Measurements from ENCODE around the gene ADPRM. TPM values are rescaled to one million over a fixed set of nuclear protein-coding genes. Genes with fewer than 3 reads are reported as not detected.

The ADPRM gene
- total RNA-seq, 1 donor from 2014 or later = 8.9 TPM

GRCh38 chr17:10724546-10725195, 27.3 kb downstream of the ADPRM start:
- Mint-ChIP-seq H3K4me1 (no peaks in the 10 kb centered on the region), H3K27ac (no peak overlapping the region), H3K9me3 (no peaks in the 10 kb centered on the region), H3K27me3 (ENCODE audit: insufficient read depth, low read depth) (peaks cover 2% of the 10 kb centered on the region), H3K36me3 (no peaks in the 10 kb centered on the region), H3K4me3 (no peak overlapping the region)
- no peak overlapping the region for H3K4me3 ChIP-seq
- H3K9me3 ChIP-seq (ENCODE audit: low read depth) = no peaks in the 10 kb centered on the region
- peaks cover 10% of the 10 kb centered on the region for H3K27me3 ChIP-seq
- H3K27ac ChIP-seq = no peak overlapping the region
- no peak overlapping the region for H3K9ac ChIP-seq
- no peak overlapping the region for H2AFZ ChIP-seq (replicated peaks)
- H3K36me3 ChIP-seq = no peaks in the 10 kb centered on the region
- H3K79me2 ChIP-seq (ENCODE audit: low read depth) = no peaks in the 10 kb centered on the region
- H3K4me2 ChIP-seq = no peak overlapping the region
- no peaks in the 10 kb centered on the region for H4K20me1 ChIP-seq (ENCODE audit: low read depth)
- H3K4me1 ChIP-seq = no peaks in the 10 kb centered on the region
- TF ChIP-seq, protein P1, sequence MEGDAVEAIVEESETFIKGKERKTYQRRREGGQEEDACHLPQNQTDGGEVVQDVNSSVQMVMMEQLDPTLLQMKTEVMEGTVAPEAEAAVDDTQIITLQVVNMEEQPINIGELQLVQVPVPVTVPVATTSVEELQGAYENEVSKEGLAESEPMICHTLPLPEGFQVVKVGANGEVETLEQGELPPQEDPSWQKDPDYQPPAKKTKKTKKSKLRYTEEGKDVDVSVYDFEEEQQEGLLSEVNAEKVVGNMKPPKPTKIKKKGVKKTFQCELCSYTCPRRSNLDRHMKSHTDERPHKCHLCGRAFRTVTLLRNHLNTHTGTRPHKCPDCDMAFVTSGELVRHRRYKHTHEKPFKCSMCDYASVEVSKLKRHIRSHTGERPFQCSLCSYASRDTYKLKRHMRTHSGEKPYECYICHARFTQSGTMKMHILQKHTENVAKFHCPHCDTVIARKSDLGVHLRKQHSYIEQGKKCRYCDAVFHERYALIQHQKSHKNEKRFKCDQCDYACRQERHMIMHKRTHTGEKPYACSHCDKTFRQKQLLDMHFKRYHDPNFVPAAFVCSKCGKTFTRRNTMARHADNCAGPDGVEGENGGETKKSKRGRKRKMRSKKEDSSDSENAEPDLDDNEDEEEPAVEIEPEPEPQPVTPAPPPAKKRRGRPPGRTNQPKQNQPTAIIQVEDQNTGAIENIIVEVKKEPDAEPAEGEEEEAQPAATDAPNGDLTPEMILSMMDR (IDR thresholded peaks at IDR 0.05) = no peak
- no peak for TF ChIP-seq EZH2phosphoT487 (IDR thresholded peaks at IDR 0.05)
- H3F3A ChIP-seq (ENCODE audit: low read depth) = peaks cover 10% of the 10 kb centered on the region
- no peak for DNase-seq (ENCODE audit: low spot score)

- peaks cover 15% of the 10 kb centered on the region for H3F3A ChIP-seq (ENCODE audit: low read depth)
- H3K4me1 Mint-ChIP-seq = peaks cover 4% of the 10 kb centered on the region
- no peak overlapping the region for H2AFZ ChIP-seq (replicated peaks)
These were observed 27.9 kb downstream of the ADPRM start for GRCh38 chr17:10725262-10725661.

GRCh38 chr17:10726196-10726595, 28.8 kb downstream of the ADPRM start:
- H3K4me3 Mint-ChIP-seq = no peak overlapping the region

More at GRCh38 chr17:10725262-10725661, 27.9 kb downstream of the ADPRM start:
- no peak overlapping the region for H3K9ac ChIP-seq
- no peak for DNase-seq (ENCODE audit: low spot score)
- Mint-ChIP-seq H3K9me3 (no peaks in the 10 kb centered on the region), H3K36me3 (no peaks in the 10 kb centered on the region), H3K27me3 (ENCODE audit: insufficient read depth, low read depth) (peaks cover 3% of the 10 kb centered on the region), H3K4me3 (no peak overlapping the region), H3K27ac (peak overlapping the region; percentile 65)
- H3K27me3 ChIP-seq = peaks cover 14% of the 10 kb centered on the region
- TF ChIP-seq EZH2phosphoT487 (IDR thresholded peaks at IDR 0.05) = no peak
- TF ChIP-seq, protein P1 (IDR thresholded peaks at IDR 0.05) = no peak
- TF ChIP-seq EZH2 (IDR thresholded peaks at IDR 0.05) = no peak
- no peak overlapping the region for H3K4me3 ChIP-seq
- H4K20me1 ChIP-seq (ENCODE audit: low read depth) = no peaks in the 10 kb centered on the region
- H3K36me3 ChIP-seq = no peaks in the 10 kb centered on the region
- no peak overlapping the region for H3K4me2 ChIP-seq
- H3K79me2 ChIP-seq (ENCODE audit: low read depth) = no peaks in the 10 kb centered on the region
- no peaks in the 10 kb centered on the region for H3K4me1 ChIP-seq
- H3K27ac ChIP-seq = no peak overlapping the region
- no peaks in the 10 kb centered on the region for H3K9me3 ChIP-seq (ENCODE audit: low read depth)

More at GRCh38 chr17:10726196-10726595, 28.8 kb downstream of the ADPRM start:
- Histone ChIP-seq H3K9me3 (ENCODE audit: low read depth) (no peaks in the 10 kb centered on the region), H3K4me3 (no peak overlapping the region), H4K20me1 (ENCODE audit: low read depth) (no peaks in the 10 kb centered on the region), H2AFZ (replicated peaks) (no peak overlapping the region), H3F3A (ENCODE audit: low read depth) (peaks cover 23% of the 10 kb centered on the region), H3K79me2 (ENCODE audit: low read depth) (no peaks in the 10 kb centered on the region), H3K4me2 (no peak overlapping the region), H3K9ac (no peak overlapping the region), H3K27me3 (peaks cover 23% of the 10 kb centered on the region), H3K4me1 (peaks cover 7% of the 10 kb centered on the region), H3K36me3 (no peaks in the 10 kb centered on the region), H3K27ac (no peak overlapping the region)
- peaks cover 11% of the 10 kb centered on the region for H3K4me1 Mint-ChIP-seq
- H3K27ac Mint-ChIP-seq = no peak overlapping the region
- H3K36me3 Mint-ChIP-seq = no peaks in the 10 kb centered on the region
- TF ChIP-seq EZH2phosphoT487 (IDR thresholded peaks at IDR 0.05) (no peak), EZH2 (IDR thresholded peaks at IDR 0.05) (no peak)
- TF ChIP-seq, protein P1 (IDR thresholded peaks at IDR 0.05) = no peak
- H3K27me3 Mint-ChIP-seq (ENCODE audit: insufficient read depth, low read depth) = peaks cover 4% of the 10 kb centered on the region
- no peaks in the 10 kb centered on the region for H3K9me3 Mint-ChIP-seq
- no peak for DNase-seq (ENCODE audit: low spot score)

Data from neural progenitor cell (in vitro differentiated cells).